GM13977 (cell line): ENCODE data around the gene MACIR.

Experiments used
- DNase-seq: peaks from one replicate; pipeline ENCODE4 v3.0.0; 2012; ENCODE audit warnings: low spot score
- in situ Hi-C: fragments of 300-500 bp; cut with MboI; formaldehyde crosslinking; loops from one replicate; pipeline ENCODE4 v1.12.0; 2022; ENCODE audit warnings: low sequenced_read_pairs, low pct_unique_long_range_greater_than_20kb, mixed read lengths, inconsistent platforms; ENCODE audit not compliant: unreplicated experiment
- TF ChIP-seq, protein P1 (sequence below): IDR thresholded peaks from 2 replicates; pipeline ENCODE4 v1.5.1; 2012; ENCODE audit warnings: mild to moderate bottlenecking, control low read depth; ENCODE audit not compliant: insufficient read depth; ENCODE audit errors: extremely low read depth, missing control alignments

Gene MACIR

GRCh38 chr5:103293719-103294118 lies 35.2 kb downstream of the MACIR start:
- DNase-seq = no peak
- TF ChIP-seq, protein P1, sequence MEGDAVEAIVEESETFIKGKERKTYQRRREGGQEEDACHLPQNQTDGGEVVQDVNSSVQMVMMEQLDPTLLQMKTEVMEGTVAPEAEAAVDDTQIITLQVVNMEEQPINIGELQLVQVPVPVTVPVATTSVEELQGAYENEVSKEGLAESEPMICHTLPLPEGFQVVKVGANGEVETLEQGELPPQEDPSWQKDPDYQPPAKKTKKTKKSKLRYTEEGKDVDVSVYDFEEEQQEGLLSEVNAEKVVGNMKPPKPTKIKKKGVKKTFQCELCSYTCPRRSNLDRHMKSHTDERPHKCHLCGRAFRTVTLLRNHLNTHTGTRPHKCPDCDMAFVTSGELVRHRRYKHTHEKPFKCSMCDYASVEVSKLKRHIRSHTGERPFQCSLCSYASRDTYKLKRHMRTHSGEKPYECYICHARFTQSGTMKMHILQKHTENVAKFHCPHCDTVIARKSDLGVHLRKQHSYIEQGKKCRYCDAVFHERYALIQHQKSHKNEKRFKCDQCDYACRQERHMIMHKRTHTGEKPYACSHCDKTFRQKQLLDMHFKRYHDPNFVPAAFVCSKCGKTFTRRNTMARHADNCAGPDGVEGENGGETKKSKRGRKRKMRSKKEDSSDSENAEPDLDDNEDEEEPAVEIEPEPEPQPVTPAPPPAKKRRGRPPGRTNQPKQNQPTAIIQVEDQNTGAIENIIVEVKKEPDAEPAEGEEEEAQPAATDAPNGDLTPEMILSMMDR = no peak
- in situ Hi-C loops = no loop called here

DNA sequence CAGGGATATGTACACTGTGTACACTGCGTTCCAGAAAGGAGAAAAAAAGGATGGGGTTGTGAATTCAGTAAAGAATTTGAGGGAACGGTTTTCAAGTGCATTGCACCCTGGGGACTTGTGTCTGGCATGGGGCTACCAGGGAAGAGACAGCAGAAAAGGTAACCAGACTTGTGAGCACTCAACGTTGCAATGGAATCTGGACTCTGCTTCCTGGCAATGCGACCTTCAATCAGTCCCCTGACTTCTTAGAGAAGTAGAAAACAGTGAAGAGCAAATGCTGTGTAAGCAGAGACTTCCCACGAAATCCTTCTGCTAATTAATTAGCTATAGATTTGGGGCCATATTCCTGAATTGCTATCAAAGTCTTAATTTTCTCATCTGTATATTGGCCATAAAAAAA lies 36.3 kb downstream of the MACIR start:
- DNase-seq = no peak
- TF ChIP-seq, protein P1 = no peak
- in situ Hi-C loops = no loop called here

GRCh38 chr5:103295424-103295823 lies 36.9 kb downstream of the MACIR start:
- TF ChIP-seq, protein P1 = no peak
- in situ Hi-C loops = no loop called here
- DNase-seq = no peak

GRCh38 chr5:103295871-103296270 lies 37.3 kb downstream of the MACIR start:
- in situ Hi-C loops = no loop called here
- no peak for DNase-seq

GRCh38 chr5:103298117-103298516 lies 39.6 kb downstream of the MACIR start:
- TF ChIP-seq, protein P1 = no peak
- DNase-seq = no peak

More at GRCh38 chr5:103295871-103296270, 37.3 kb downstream of the MACIR start:
- TF ChIP-seq, protein P1 = no peak

DNA sequence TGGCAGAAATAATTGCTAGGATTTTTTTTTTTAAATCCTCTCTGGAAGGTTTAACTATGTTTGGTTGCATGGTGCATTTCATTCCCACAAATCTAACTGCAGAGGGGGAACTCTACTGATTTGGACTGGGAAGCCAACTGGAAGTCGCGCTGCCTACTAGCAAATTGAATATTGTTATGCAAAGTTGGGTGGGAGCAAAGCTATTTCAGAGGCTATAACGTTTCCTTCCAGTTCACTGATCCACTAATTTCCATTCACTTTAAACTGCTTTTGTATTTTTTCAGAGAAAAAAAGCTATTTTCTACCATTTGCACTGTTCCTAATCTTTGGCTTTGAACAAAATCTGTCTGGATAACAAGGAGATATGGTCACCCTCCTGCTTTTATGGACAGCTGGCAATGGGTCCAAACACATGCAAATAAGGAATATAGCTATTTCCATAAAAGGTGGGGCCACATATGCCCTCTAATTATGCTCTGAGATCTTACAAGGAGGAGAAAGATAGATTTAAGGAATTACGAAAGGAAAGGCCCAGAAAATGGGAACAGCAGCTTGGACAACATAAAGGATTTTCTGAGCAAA lies 40.1 kb downstream of the MACIR start:
- DNase-seq = no peak
- in situ Hi-C loops = no loop called here
- TF ChIP-seq, protein P1 = no peak

More at GRCh38 chr5:103298117-103298516, 39.6 kb downstream of the MACIR start:
- in situ Hi-C loops = no loop called here
